ENCODE results near the gene KCNK4.

- no peak for TF ChIP-seq KAT2B (IDR thresholded peaks at IDR 0.05; ENCODE audit: borderline replicate concordance, low read depth, low read length)
- no peak for TF ChIP-seq NR2F6 (IDR thresholded peaks at IDR 0.05)
- TF ChIP-seq NR2F6 (CRISPR knock-in tag; IDR thresholded peaks at IDR 0.05): no peak
- TF ChIP-seq SOX6 (IDR thresholded peaks at IDR 0.05): no peak
- no peak for TF ChIP-seq SOX6 (CRISPR knock-in tag; IDR thresholded peaks at IDR 0.05)
- TF ChIP-seq RBM22 (optimal IDR thresholded peaks at IDR 0.05; ENCODE audit: low read length): no peak
- TF ChIP-seq POLR2AphosphoS5 (IDR thresholded peaks at IDR 0.05; ENCODE audit: low read depth, low read length): no peak
- no peak for TF ChIP-seq MAFG (CRISPR knock-in tag; IDR thresholded peaks at IDR 0.05)
- TF ChIP-seq NFIC (IDR thresholded peaks at IDR 0.05; ENCODE audit: low read length): no peak
- TF ChIP-seq SP1 (IDR thresholded peaks at IDR 0.05): no peak
- no peak for TF ChIP-seq SP1 (CRISPR knock-in tag; IDR thresholded peaks at IDR 0.05)
- no peak for TF ChIP-seq CTCF (CRISPR knock-in tag; IDR thresholded peaks at IDR 0.05)
- TF ChIP-seq IRF1 (CRISPR knock-in tag; IDR thresholded peaks at IDR 0.05; ENCODE audit: low read depth): no peak
- no peak for TF ChIP-seq ZNF564 (CRISPR knock-in tag; IDR thresholded peaks at IDR 0.05)
- no peak for TF ChIP-seq USF2 (IDR thresholded peaks at IDR 0.05; ENCODE audit: low read depth, low read length)
- no peak for TF ChIP-seq USF2 (CRISPR knock-in tag; IDR thresholded peaks at IDR 0.05; ENCODE audit: borderline replicate concordance)
- no peak for TF ChIP-seq SNAI1 (CRISPR knock-in tag; IDR thresholded peaks at IDR 0.05; ENCODE audit: borderline replicate concordance)
- TF ChIP-seq MAX (IDR thresholded peaks at IDR 0.05): no peak
These were observed 12.9 kb downstream of the KCNK4 start for GRCh38 chr11:64304032-64304315.

All from HepG2 (cell line).